GM19193 (cell line): ENCODE results near the gene NCKAP1.

Source experiments
- POLR2A ChIP-seq: IDR thresholded peaks from 4 replicates; pipeline ENCODE4 v1.6.1; 2011; ENCODE audit not compliant: insufficient read depth, insufficient read length; ENCODE audit errors: extremely low read depth

Gene NCKAP1

GRCh38 chr2:182890773-182891378, 147.4 kb downstream of the NCKAP1 start:
- TF ChIP-seq POLR2A: no peak

DNA sequence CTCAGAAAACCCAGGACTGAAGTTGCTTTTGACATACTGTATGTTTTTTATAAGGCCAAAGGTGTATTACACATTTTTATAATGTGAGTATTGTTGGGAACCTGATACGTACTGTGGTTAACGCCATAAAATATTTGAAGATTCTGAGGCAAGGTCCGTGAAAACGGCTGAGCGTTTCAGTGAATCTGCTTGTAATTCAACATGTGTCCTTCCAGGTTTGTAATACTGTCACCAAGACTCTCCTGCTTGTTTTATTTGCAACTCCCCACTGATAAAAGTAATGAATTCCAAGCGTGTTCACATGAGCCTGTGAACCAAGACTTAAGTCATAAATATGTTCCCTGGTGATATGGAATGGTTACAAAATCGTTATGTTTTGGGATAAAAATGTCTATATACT, 148.0 kb downstream of the NCKAP1 start:
- no peak for TF ChIP-seq POLR2A

- TF ChIP-seq POLR2A: no peak
Measured at GRCh38 chr2:182887753-182888415, 150.4 kb downstream of the NCKAP1 start.

DNA sequence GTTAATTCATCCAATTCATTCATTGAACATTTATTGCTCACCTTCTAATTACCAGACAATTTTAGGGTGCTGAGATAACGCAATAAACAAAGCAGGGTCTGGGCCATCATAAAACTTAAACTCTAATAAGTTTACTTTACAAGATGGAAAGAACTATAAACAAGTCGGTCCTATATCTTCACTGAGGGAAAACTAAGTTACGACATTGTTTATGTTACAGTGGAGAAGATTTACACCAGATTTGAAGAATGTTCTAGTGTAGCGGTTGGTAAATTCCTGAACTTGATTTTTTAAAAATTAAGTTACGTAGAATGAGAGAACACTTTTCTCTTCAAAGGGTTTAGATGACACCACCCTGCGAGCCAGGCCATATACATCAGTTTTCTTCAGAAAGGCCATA, 151.2 kb downstream of the NCKAP1 start:
- no peak for TF ChIP-seq POLR2A

GRCh38 chr2:182885771-182886170, 152.5 kb downstream of the NCKAP1 start:
- TF ChIP-seq POLR2A: no peak

DNA sequence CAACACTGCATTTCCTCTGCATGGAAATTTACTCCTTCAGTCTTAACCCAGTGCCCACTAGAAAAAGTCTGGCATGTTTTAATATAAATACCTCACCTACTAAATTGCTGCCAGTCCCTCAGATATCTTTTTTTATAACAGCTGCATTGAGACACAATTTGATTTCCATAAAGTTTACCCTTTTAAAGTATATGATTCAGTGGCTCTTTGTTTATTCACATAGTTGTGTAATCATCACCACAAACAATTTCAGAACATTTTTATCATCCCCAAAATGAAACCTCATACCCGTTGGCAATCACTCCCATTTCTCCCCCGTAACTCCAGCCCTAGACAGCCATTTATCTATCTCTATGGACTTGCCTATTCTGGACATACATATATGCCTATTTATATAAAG, 154.8 kb downstream of the NCKAP1 start:
- TF ChIP-seq POLR2A: no peak

- no peak for TF ChIP-seq POLR2A
Measured at GRCh38 chr2:182870227-182870626, 168.0 kb downstream of the NCKAP1 start.

- no peak for TF ChIP-seq POLR2A
Measured at GRCh38 chr2:182868054-182868796, 170.0 kb downstream of the NCKAP1 start.

GRCh38 chr2:182867426-182868053, 170.7 kb downstream of the NCKAP1 start:
- no peak for TF ChIP-seq POLR2A

DNA sequence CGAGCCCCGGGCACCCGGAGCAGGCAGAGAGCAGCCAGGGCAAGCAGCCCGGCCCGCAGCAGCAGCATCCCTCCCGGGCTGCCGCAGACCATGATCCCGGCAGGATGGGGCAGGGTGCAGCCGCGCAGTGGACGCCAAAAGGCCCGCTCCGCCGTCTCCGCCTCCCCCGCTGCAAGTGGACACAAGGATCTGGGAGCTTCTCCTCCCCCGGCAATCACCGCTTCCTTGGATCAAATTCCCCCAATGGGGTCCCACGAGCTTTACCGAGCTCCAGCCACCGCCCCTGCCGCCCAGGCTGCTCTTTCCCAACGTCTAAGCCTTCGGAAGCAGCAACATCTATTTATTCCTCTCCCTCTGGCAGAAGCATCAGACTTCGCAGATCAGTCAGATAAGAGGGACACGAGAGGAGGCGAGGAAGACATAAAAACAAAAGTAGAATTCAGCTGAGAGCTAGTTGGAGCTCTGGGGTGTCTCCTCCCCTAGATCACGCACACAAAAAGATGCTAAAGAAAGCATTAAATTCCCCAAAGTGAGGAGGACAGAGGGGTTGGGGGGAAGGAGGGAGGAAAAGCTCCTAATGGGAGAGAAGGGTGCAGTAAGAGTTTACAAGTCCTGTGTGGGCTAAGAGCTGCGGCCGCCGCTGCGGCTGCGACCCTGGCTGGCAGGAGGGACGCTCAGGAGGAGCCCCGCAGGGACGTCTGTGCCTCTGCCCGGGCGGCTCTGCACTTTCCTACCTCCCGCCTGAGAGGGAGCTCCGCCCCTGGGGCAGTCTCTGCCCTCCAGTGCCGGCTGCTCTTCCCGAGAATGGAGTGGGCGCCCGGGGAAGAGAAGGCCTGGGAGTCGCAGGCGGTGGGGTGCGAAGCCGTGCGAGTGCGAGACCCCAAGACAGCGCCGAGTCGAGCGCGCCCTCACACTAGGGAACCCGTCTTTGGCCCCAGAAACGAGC, 171.5 kb downstream of the NCKAP1 start, which contains the start of gene FRZB:
Gene FRZB (minus strand): TSS at position 177 of the 946 bp plus-strand sequence. CDS start 85 bp downstream, at position 92.
- no peak for TF ChIP-seq POLR2A

- TF ChIP-seq POLR2A: no peak
Measured at GRCh38 chr2:182866095-182866460, 172.2 kb downstream of the NCKAP1 start.

- TF ChIP-seq POLR2A: no peak
Measured at GRCh38 chr2:182864949-182865570, 173.2 kb downstream of the NCKAP1 start.

- no peak for TF ChIP-seq POLR2A
Measured at GRCh38 chr2:182863642-182864041, 174.6 kb downstream of the NCKAP1 start.

DNA sequence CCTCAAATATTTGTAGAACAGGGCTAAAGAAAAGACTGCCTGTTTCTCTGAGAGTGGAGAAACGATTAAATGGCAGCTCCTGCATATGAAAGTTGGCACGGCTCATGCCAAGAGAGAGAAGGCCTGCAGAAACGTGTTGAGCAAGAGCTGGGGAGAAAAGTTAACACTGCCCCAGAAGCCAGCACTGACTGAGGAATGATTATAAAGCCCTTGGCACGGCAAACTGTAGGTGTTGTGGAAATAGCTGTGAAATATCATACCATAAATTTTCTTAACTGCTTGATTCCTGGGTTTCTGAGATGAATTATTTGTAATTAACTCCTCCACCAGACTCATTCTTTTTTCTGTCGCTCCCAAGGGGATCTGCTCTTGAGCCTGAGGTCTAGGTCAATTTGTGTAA, 176.2 kb downstream of the NCKAP1 start:
- no peak for TF ChIP-seq POLR2A
